Astrocyte (in vitro differentiated cells and primary cell): ENCODE measurements around the gene CAPN5. TPM values are rescaled to one million over a fixed set of nuclear protein-coding genes. Genes with fewer than 3 reads are reported as not detected.
A peak's percentile ranks its signal among the peaks of the same experiment; 100 is the strongest.

Experiments
- DNase-seq: peaks from one replicate; pipeline ENCODE4 v3.0.0-alpha.2; 2010; ENCODE audit warnings: low read depth
- FAIRE-seq: peaks from 2 replicates; lab custom pipeline; 2011; peaks lifted over from hg19 to GRCh38; lab: Jason Lieb, UNC
- H2AFZ ChIP-seq: 2 replicates; pipeline ENCODE4 v1.6.0; 2012; ENCODE audit warnings: low read depth, low read length, inconsistent platforms
- H3K27ac ChIP-seq: 2 replicates; pipeline ENCODE4 v1.5.1; 2011; ENCODE audit warnings: low read depth, low read length, inconsistent platforms
- H3K27me3 ChIP-seq: 2 replicates; pipeline ENCODE4 v1.6.0; 2011; ENCODE audit warnings: low read length, inconsistent platforms; ENCODE audit not compliant: insufficient read depth
- H3K36me3 ChIP-seq: 2 replicates; pipeline ENCODE4 v1.5.1; 2011; ENCODE audit warnings: low read length, inconsistent platforms; ENCODE audit not compliant: insufficient read depth
- H3K4me1 ChIP-seq: 2 replicates; pipeline ENCODE4 v1.5.1; 2011; ENCODE audit warnings: low read length, inconsistent platforms; ENCODE audit not compliant: insufficient read depth
- H3K4me2 ChIP-seq: 2 replicates; pipeline ENCODE4 v1.6.0; 2012; ENCODE audit warnings: low read length, inconsistent platforms
- H3K4me3 ChIP-seq: 2 replicates; pipeline ENCODE4 v1.5.1; 2011; ENCODE audit warnings: low read depth, mild to moderate bottlenecking, low read length, inconsistent platforms; ENCODE audit not compliant: insufficient read depth
- H3K79me2 ChIP-seq: 2 replicates; pipeline ENCODE4 v1.6.0; 2012; ENCODE audit warnings: mild to moderate bottlenecking, low read length, inconsistent platforms; ENCODE audit not compliant: insufficient read depth
- H3K9ac ChIP-seq: 2 replicates; pipeline ENCODE4 v1.6.0; 2012; ENCODE audit warnings: mild to moderate bottlenecking, low read length, inconsistent platforms
- H3K9me3 ChIP-seq: 2 replicates; pipeline ENCODE4 v1.5.1; 2012; ENCODE audit warnings: low read depth, mild to moderate bottlenecking, low read length, inconsistent platforms; ENCODE audit not compliant: insufficient read depth
- H4K20me1 ChIP-seq: 2 replicates; pipeline ENCODE4 v1.6.0; 2012; ENCODE audit warnings: low read length, inconsistent platforms; ENCODE audit not compliant: insufficient read depth
- H3K27ac Mint-ChIP-seq: one replicate; pipeline ENCODE4 v1.8.0; 2021; ENCODE audit warnings: mild to moderate bottlenecking, mixed read lengths; ENCODE audit not compliant: unreplicated experiment
- H3K27me3 Mint-ChIP-seq: one replicate; pipeline ENCODE4 v1.8.0; 2021; ENCODE audit warnings: low read depth, mixed read lengths; ENCODE audit not compliant: unreplicated experiment
- H3K36me3 Mint-ChIP-seq: one replicate; pipeline ENCODE4 v1.8.0; 2021; ENCODE audit warnings: low read depth, mixed read lengths; ENCODE audit not compliant: unreplicated experiment
- H3K4me1 Mint-ChIP-seq: one replicate; pipeline ENCODE4 v1.8.0; 2021; ENCODE audit warnings: low read depth, mixed read lengths; ENCODE audit not compliant: unreplicated experiment
- H3K4me3 Mint-ChIP-seq: one replicate; pipeline ENCODE4 v1.8.0; 2021; ENCODE audit warnings: mild to moderate bottlenecking, moderate library complexity, mixed read lengths; ENCODE audit not compliant: unreplicated experiment
- H3K9me3 Mint-ChIP-seq: one replicate; pipeline ENCODE4 v1.8.0; 2021; ENCODE audit warnings: mild to moderate bottlenecking, mixed read lengths; ENCODE audit not compliant: unreplicated experiment
- CTCF ChIP-seq: IDR thresholded peaks from 2 replicates; pipeline ENCODE4 v1.5.1; 2011; ENCODE audit warnings: low read depth, mild to moderate bottlenecking, inconsistent platforms, low read length, moderate library complexity; ENCODE audit not compliant: insufficient read depth
- EZH2 ChIP-seq: IDR thresholded peaks from 2 replicates; pipeline ENCODE4 v1.6.1; 2012; ENCODE audit warnings: mild to moderate bottlenecking, low read length, inconsistent platforms; ENCODE audit not compliant: insufficient read depth
- total RNA-seq: library from RNA; stranded (reverse); gene quantifications from 2 replicates; pipeline ENCODE4 v1.2.1, GENCODE V29; 2021

The CAPN5 gene
- total RNA-seq, 1 donor from 2014 or later: 17.4 TPM

GRCh38 chr11:77072851-77073327 lies 6.1 kb downstream of the CAPN5 start:
- H3K4me1 Mint-ChIP-seq: peaks cover 20% of the 10 kb centered on the region
- no peaks in the 10 kb centered on the region for H3K9me3 Mint-ChIP-seq
- no peaks in the 10 kb centered on the region for H3K27me3 Mint-ChIP-seq
- Histone ChIP-seq H3K27ac (peak overlapping the region; percentile 91), H3K4me2 (peak overlapping the region; percentile 74), H4K20me1 (peaks cover 56% of the 10 kb centered on the region), H3K4me1 (peaks cover 30% of the 10 kb centered on the region), H3K4me3 (no peak overlapping the region), H3K36me3 (no peaks in the 10 kb centered on the region), H3K79me2 (peaks cover 40% of the 10 kb centered on the region), H2AFZ (no peak overlapping the region), H3K9me3 (no peaks in the 10 kb centered on the region), H3K9ac (peak overlapping the region; percentile 79), H3K27me3 (no peaks in the 10 kb centered on the region)
- DNase-seq (no peak), FAIRE-seq (no peak)
- TF ChIP-seq CTCF: no peak
- no peak for TF ChIP-seq EZH2
- no peak overlapping the region for H3K27ac Mint-ChIP-seq
- H3K36me3 Mint-ChIP-seq: no peaks in the 10 kb centered on the region
- no peak overlapping the region for H3K4me3 Mint-ChIP-seq

- Histone ChIP-seq H3K27ac (peak overlapping the region; percentile 91), H3K4me1 (peaks cover 30% of the 10 kb centered on the region), H2AFZ (peak overlapping the region; percentile 71), H3K27me3 (no peaks in the 10 kb centered on the region), H3K4me2 (peak overlapping the region; percentile 74), H3K79me2 (peaks cover 34% of the 10 kb centered on the region), H3K9me3 (no peaks in the 10 kb centered on the region), H3K9ac (peak overlapping the region; percentile 79), H4K20me1 (peaks cover 51% of the 10 kb centered on the region), H3K36me3 (no peaks in the 10 kb centered on the region), H3K4me3 (no peak overlapping the region)
- no peak for TF ChIP-seq EZH2
- TF ChIP-seq CTCF: peak; percentile 43
- H3K36me3 Mint-ChIP-seq: no peaks in the 10 kb centered on the region
- H3K4me1 Mint-ChIP-seq: peaks cover 20% of the 10 kb centered on the region
- no peaks in the 10 kb centered on the region for H3K9me3 Mint-ChIP-seq
- H3K27ac Mint-ChIP-seq: peak overlapping the region; percentile 87
- no peak for FAIRE-seq
- H3K4me3 Mint-ChIP-seq: no peak overlapping the region
- DNase-seq: peak; percentile 87
- H3K27me3 Mint-ChIP-seq: no peaks in the 10 kb centered on the region
These were observed 6.7 kb downstream of the CAPN5 start for GRCh38 chr11:77073328-77074001.

DNA sequence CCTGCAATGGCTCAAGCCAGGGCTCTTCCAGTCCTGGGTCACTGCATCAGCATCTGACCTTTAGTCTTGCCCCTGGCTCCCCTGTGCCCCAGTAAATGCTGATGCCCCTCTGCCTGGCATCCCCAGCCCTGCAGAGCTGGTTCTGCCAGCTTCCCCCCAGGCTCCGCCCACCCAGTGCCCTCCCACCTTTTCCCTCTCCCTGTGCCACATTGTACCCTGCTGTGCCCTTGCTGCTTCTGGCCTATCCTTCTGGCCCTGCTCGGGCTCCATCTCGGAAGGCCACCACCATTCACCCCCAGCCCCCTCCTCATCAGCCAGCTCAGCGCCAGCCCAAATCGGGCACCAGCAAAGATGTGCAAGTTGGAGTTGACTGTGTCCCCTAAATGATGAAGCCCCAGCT lies 7.4 kb downstream of the CAPN5 start:
- no peak for TF ChIP-seq CTCF
- Histone ChIP-seq H2AFZ (no peak overlapping the region), H3K4me2 (peak overlapping the region; percentile 74), H3K79me2 (peaks cover 30% of the 10 kb centered on the region), H3K4me1 (peaks cover 30% of the 10 kb centered on the region), H3K4me3 (no peak overlapping the region), H4K20me1 (peaks cover 43% of the 10 kb centered on the region), H3K9me3 (no peaks in the 10 kb centered on the region), H3K9ac (peak overlapping the region; percentile 79), H3K27me3 (no peaks in the 10 kb centered on the region), H3K27ac (peak overlapping the region; percentile 91), H3K36me3 (no peaks in the 10 kb centered on the region)
- no peaks in the 10 kb centered on the region for H3K27me3 Mint-ChIP-seq
- H3K36me3 Mint-ChIP-seq: peaks cover 2% of the 10 kb centered on the region
- FAIRE-seq (no peak), DNase-seq (no peak)
- peaks cover 20% of the 10 kb centered on the region for H3K4me1 Mint-ChIP-seq
- H3K9me3 Mint-ChIP-seq: no peaks in the 10 kb centered on the region
- peak overlapping the region; percentile 75 for H3K27ac Mint-ChIP-seq
- no peak overlapping the region for H3K4me3 Mint-ChIP-seq
